Measurements from ENCODE around the gene NR2F2. TPM values are rescaled to one million over a fixed set of nuclear protein-coding genes. Genes with fewer than 3 reads are reported as not detected.

The NR2F2 gene
- polyA plus RNA-seq, 1 of the 3 experiments (the other 2 are of a cell fraction): 3.9 TPM

GRCh38 chr15:96334017-96334704 lies 3.7 kb downstream of the NR2F2 start:
- no peaks in the 10 kb centered on the region for H3K9me2 ChIP-seq
- H3K27me3 ChIP-seq (ENCODE audit: insufficient read depth): peaks cover 6% of the 10 kb centered on the region; the same call in 1 of the 2 replicates
- H3K4me3 ChIP-seq (ENCODE audit: low read depth in 2 of 2, low read length in 1 of 2): peak overlapping the region in 1 of 2 experiments; percentile 70; a peak in 3 of 4 replicates
- TF ChIP-seq FOXJ3 (CRISPR knock-in tag; IDR thresholded peaks at IDR 0.05) (no peak), MAX (IDR thresholded peaks at IDR 0.05; ENCODE audit: low read depth) (no peak), CHD2 (IDR thresholded peaks at IDR 0.05; ENCODE audit: low read length, partially characterized antibody) (no peak), TAF1 (IDR thresholded peaks at IDR 0.05; ENCODE audit: borderline replicate concordance, low read depth, low read length) (no peak), FOXM1 (IDR thresholded peaks at IDR 0.05; ENCODE audit: low read depth) (no peak), JUND (IDR thresholded peaks at IDR 0.05) (no peak), POLR2AphosphoS5 (IDR thresholded peaks at IDR 0.05; ENCODE audit: low read depth, low read length) (no peak), ELF1 (IDR thresholded peaks at IDR 0.05) (no peak)
- no peaks in the 10 kb centered on the region for H3K9me3 ChIP-seq
- H2AFZ ChIP-seq (ENCODE audit: low read depth): no peak overlapping the region
- peaks cover 22% of the 10 kb centered on the region for H3K79me2 ChIP-seq (ENCODE audit: insufficient read depth)
- no peak for DNase-seq
- WGBS (ENCODE audit: low lambda C conversion rate): 83% methylated on average over 46 of the region's 49 CpGs
- H3K27ac ChIP-seq (ENCODE audit: low read depth in 2 of 2, low read length in 1 of 2): no peak overlapping the region
- peaks cover 4% of the 10 kb centered on the region for H3F3A ChIP-seq (replicated peaks; ENCODE audit: insufficient read depth)
- H3K36me3 ChIP-seq (replicated peaks in 1 of 2; ENCODE audit: control insufficient read depth in 1 of 2, insufficient read depth in 2 of 2, low read length in 1 of 2): no peaks in the 10 kb centered on the region
- H4K20me1 ChIP-seq (ENCODE audit: insufficient read depth): no peaks in the 10 kb centered on the region
- peak overlapping the region; percentile 80 for H3K4me2 ChIP-seq
- ChIA-PET POLR2A (no interaction called here), CTCF (interaction anchor here (0.9 kb wide), 1 partner anchor 251 kb away, joined by 4 read pairs; no protein-coding TSS in a partner anchor)
- H3K9ac ChIP-seq: no peak overlapping the region
- peaks cover 0 to 3% of the 10 kb centered on the region in 2 experiments; a peak in 1 of 4 replicates for H3K4me1 ChIP-seq (ENCODE audit: control insufficient read depth in 1 of 2, insufficient read depth in 2 of 2, low read depth in 1 of 2, low read length in 1 of 2)

- TF ChIP-seq TAF1 (IDR thresholded peaks at IDR 0.05; ENCODE audit: borderline replicate concordance, low read depth, low read length): no peak
- TF ChIP-seq FOSL2 (IDR thresholded peaks at IDR 0.05; ENCODE audit: borderline replicate concordance, low read depth): no peak
- no peak for TF ChIP-seq GABPA (IDR thresholded peaks at IDR 0.05; ENCODE audit: low read depth)
- TF ChIP-seq SMC3 (IDR thresholded peaks at IDR 0.05; ENCODE audit: low read depth, low read length): no peak
- no peak for TF ChIP-seq NRF1 (IDR thresholded peaks at IDR 0.05; ENCODE audit: low read depth, low read length)
- H3K9ac ChIP-seq: no peak overlapping the region
- H3K27me3 ChIP-seq (ENCODE audit: insufficient read depth): no peaks in the 10 kb centered on the region; the same call in 1 of the 2 replicates
- H2AFZ ChIP-seq (ENCODE audit: low read depth): no peak overlapping the region
- H3K9me3 ChIP-seq: no peaks in the 10 kb centered on the region
- H3K79me2 ChIP-seq (ENCODE audit: insufficient read depth): peaks cover 27% of the 10 kb centered on the region
- WGBS (ENCODE audit: low lambda C conversion rate): 41% methylated on average over 5 of the region's 5 CpGs
- H3K36me3 ChIP-seq (replicated peaks in 1 of 2; ENCODE audit: control insufficient read depth in 1 of 2, insufficient read depth in 2 of 2, low read length in 1 of 2): no peaks in the 10 kb centered on the region
- H4K20me1 ChIP-seq (ENCODE audit: insufficient read depth): no peaks in the 10 kb centered on the region
- H3K4me2 ChIP-seq: peak overlapping the region; percentile 80
- H3K9me2 ChIP-seq: no peaks in the 10 kb centered on the region
- peaks cover 2% of the 10 kb centered on the region for H3F3A ChIP-seq (replicated peaks; ENCODE audit: insufficient read depth)
- ChIA-PET CTCF (interaction anchor here (0.9 to 1.3 kb wide), 3 partner anchors 10 to 251 kb away, joined by 3 to 5 read pairs (median 4); no protein-coding TSS in a partner anchor), POLR2A (no interaction called here)
- H3K4me3 ChIP-seq (ENCODE audit: low read depth in 2 of 2, low read length in 1 of 2): no peak overlapping the region; a peak in 2 of 4 replicates
- peaks cover 2 to 5% of the 10 kb centered on the region in 2 experiments; a peak in 2 of 4 replicates for H3K4me1 ChIP-seq (ENCODE audit: control insufficient read depth in 1 of 2, insufficient read depth in 2 of 2, low read depth in 1 of 2, low read length in 1 of 2)
- no peak for DNase-seq
- H3K27ac ChIP-seq (ENCODE audit: low read depth in 2 of 2, low read length in 1 of 2): no peak overlapping the region
Measured at GRCh38 chr15:96334705-96335410, 4.4 kb downstream of the NR2F2 start.
